Suprapubic skin (tissue), 3 donors: Measurements from ENCODE around the gene PABPN1L.

ENCODE experiments used
- CTCF ChIP-seq, 2 donors: fragments of 200-600 bp in 1 of 2; fragments of 450-650 bp in 1 of 2; sonication (generic) in 1 of 2; IDR thresholded peaks; one replicate each; pipeline ENCODE4 v1.5.1; 2016 to 2019; ENCODE audit warnings: antibody characterized with exemption in 2 of 2, mild to moderate bottlenecking in 1 of 2, moderate library complexity in 1 of 2
- EP300 ChIP-seq: sonication (generic); formaldehyde crosslinking; IDR thresholded peaks from one replicate; pipeline ENCODE4 v1.6.1; 2017; ENCODE audit warnings: antibody characterized with exemption
- POLR2A ChIP-seq, 2 donors: fragments of 450-650 bp; IDR thresholded peaks; one replicate each; pipeline ENCODE4 v1.6.1; 2017; ENCODE audit warnings: antibody characterized with exemption in 2 of 2, mild to moderate bottlenecking in 2 of 2, moderate library complexity in 2 of 2

- TF ChIP-seq CTCF (IDR thresholded peaks at IDR 0.05) (no peak), POLR2A (IDR thresholded peaks at IDR 0.05) (no peak), EP300 (no peak)
Measured at GRCh38 chr16:88836791-88837190, 29.7 kb downstream of the PABPN1L start.
